HG02885 (cell line): ENCODE results near the gene HOXB4.
A peak's percentile ranks its signal among the peaks of the same experiment; 100 is the strongest.

Source experiments
- ATAC-seq: cut with Tn5 transposase; IDR thresholded peaks from one replicate; pipeline ENCODE4 v1.9.1; 2021; ENCODE audit warnings: mild to moderate bottlenecking; ENCODE audit not compliant: unreplicated experiment, poor library complexity

Gene HOXB4

DNA sequence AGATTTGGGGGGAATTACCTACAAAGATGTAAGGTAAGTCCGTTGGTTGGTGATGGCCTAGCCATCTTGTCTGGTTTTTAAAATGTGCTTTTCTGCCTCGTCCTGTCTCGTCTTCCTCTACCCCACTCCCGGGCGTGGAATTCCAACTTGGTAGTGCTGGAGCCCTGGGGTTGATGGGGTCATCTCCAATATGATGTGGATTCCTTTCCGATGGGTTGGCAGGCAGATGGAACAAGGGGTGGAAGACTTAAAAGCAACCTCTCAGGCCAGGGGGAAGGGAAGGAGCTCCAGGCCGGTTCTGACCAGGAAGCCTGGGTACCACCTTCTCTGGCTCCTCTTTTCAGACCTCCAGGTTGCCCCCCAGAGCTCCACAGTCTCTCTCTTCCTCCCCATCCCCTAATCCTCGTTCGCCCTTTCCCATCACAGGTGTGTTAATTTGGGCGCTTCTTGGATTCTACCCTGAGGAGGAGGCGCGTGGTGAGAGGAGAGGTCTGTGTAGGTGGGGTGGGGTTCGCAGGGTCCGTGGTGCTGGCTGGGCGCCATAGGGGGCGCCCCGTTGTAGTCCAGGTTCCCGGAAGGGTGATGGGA lies 28.1 kb downstream of the HOXB4 start:
- no peak for ATAC-seq

DNA sequence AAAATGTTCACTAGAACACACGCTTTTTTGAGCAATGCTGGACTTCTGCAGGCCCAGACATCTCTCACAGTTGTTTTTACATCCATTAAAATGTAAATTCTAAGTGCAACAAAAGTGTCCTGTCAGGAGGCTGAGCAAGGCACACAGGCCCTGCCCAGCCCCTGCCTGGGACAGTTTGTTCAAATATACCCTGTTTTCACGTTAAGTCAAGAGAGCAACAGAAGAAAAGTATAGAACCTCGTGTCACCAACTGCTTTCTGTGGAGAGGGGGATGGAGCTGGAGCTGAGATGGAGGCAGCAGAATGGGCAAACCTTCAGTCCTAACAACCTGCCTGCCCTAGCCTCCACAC lies 28.9 kb downstream of the HOXB4 start:
- ATAC-seq, result no peak

DNA sequence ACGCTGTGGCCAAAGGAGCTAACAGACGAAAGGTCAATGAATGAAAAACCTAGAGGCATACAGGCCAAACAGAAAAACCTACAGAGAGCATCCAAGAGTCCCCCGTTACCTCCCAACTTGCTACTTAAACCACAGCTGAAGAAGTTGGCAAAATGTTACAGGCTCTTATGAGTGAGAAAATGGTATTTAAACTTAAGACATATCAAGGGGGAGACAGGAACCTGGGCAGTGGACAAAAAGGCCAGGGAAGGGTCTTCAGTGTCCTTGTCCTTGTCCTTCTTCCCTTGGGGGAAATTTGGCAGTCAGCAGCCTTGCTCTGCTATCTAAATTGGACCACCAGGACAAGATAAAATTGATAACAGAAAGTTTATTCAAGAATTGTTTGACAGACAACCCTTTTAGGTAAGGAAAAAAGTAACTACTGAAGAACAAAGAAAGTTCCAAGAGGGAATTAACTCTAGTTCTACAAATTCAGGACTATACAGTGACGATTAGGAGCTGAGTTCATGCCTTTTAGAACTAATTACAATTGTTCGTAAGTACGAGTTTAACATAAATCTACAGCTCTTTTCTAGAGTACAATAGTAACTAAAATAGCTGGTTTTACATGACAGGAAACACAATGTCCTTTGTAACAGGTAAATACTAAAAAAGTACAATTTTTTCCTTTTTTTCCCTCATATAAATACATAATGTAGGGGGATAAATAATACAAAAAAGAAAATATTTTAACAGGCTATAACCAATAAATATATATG lies 29.4 kb downstream of the HOXB4 start:
- ATAC-seq, result no peak

DNA sequence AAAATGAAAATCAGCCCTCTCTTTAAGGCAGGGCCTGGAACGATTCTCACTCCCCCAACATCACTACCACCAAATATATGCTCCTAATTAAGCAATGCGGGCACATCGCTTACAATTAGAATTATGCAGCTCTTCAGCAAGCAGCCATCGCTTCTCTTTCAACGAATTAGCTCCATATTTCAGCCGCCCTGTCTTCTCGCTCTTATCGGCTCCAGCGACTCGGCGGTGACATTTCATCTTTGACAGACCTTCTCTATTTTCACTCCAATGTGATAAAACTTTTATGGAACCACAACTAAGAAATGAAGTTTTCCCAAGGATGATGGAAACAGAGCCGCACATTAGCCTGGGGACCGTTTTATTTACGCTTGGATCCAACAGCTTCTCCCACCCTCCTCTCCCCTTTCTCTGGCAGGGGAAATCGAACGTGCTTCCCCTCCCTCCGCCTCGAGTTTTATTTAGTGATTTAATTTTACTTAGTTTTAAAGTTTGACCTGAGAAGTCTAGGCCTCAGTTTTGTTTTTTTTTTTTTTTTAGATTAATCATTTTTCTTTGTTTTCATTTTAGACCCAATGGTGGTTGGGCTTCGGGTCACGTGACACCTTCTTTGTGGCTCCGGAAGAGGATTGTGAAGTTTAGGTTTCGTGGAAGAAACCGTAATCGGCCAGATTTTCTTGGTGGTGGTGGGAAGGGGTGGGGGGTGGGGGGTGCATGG lies 30.2 kb downstream of the HOXB4 start:
- ATAC-seq, result no peak

DNA sequence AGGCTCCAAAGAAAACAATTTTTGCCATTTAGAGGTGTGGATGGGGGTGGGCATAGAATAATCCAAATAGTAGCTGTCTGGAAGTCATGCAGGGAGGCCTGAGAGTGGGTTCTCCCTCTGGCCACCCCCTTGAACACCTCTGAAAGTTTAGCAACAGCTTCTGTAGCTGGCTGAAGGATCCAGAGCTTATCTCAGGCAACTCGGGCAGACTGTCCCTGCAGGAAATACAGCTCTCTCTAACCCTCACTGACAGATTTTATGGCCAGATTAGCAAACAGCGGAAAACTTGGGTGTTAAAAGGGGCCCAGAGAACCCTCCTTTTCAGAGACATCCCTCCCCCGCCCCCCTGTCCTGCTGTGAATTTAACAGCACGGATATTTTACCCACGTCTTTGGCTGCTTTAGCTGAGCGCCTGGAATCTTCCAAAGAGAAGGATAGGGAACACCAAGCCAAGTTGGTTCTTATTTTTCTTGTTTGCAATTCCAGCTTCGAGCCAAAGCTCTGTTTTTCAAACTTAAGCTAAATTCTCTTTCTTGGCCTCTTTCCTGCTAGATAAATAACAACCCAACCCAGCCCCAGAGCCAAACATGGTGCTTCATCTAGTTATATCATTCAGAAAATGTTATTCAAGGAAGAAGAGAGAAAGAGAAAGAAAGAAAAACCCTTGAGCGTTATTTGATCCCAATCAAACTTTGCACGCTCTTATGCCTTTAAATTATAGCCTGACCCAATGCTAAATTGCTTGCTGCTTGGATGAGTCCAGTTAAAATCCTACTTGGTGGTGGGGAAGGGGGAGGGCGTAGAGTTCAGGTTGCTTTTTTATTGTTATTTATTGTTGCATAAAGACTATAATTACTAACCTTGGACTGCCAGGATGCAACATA lies 31.0 kb downstream of the HOXB4 start:
- no peak for ATAC-seq

DNA sequence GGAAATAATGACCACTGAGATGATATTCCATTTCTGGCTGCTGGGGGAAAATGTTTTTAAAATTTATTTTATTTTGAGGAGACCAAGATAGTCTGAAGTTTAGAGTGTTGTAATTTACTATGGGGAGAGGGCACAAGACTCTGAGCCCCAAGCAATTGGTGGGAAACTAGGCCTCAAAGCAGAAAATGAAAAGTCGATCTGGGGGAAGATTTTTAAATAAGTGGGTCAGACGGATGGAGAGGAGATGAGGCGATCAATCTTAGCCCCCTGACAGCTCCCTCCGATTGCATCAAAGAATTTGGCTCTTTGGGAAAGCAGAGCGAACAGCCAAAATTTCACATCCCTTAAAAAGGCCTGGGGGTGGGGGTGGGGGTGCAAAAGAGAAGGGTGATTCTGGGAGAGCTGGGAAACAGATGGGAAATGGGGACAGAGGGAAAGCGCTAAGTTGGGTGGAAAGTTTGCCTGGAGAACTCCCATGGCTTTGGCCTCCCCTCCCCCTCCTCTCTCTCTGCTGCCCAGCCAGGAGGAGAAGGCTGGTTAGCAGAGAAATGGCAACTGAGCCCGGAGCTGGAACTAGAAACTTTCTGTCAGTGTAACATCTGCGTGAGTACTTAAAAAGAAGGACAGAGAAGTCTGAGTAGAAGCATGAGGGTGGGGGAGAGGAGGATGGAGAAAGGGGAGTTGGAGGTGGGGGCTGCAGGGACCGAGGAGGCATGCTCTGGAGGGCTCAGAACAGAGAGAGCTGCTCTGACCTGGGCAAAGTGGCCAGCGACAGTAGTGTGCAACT lies 31.8 kb downstream of the HOXB4 start:
- no peak for ATAC-seq

DNA sequence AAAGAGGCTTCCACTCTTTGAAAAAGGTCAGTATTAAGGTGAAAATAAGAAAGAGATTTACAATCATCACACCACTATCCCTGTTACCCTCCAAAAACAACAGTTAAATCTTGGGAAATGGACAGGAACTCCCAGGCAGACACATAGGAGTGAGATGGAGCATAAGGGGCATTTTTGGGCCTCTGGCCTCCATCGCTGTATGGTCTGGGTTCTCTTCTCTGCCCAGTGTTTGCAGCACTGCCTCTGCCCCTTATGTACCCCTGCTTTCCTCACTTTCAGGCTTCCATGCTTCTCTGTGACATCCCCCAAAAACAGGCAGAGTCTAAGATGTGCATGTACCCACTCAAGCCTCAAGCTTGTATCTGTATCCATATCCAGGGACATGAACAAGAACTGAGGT lies 32.6 kb downstream of the HOXB4 start:
- no peak for ATAC-seq

DNA sequence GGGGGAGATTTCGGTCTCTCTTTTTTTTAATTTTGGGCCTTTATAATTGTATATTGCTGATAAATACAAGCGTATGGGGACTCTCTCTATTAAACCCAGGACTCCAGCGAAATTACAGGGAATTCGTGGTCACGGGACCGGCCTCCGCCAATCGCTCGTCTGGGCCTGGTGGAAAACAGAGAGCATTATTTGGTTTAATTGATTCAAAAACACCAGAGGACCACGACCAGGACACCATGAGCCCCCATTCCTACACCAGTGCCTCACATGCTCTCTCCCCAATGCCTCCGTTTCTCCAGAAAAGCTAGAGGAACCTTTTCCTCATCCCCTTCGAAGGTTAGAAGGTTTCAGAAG lies 33.2 kb downstream of the HOXB4 start, which contains the start of gene HOXB2:
TSS of gene HOXB2 (minus strand) at position 88 of the 354 bp plus-strand sequence. CDS start 198 bp downstream, outside the sequence.
- ATAC-seq, result no peak

DNA sequence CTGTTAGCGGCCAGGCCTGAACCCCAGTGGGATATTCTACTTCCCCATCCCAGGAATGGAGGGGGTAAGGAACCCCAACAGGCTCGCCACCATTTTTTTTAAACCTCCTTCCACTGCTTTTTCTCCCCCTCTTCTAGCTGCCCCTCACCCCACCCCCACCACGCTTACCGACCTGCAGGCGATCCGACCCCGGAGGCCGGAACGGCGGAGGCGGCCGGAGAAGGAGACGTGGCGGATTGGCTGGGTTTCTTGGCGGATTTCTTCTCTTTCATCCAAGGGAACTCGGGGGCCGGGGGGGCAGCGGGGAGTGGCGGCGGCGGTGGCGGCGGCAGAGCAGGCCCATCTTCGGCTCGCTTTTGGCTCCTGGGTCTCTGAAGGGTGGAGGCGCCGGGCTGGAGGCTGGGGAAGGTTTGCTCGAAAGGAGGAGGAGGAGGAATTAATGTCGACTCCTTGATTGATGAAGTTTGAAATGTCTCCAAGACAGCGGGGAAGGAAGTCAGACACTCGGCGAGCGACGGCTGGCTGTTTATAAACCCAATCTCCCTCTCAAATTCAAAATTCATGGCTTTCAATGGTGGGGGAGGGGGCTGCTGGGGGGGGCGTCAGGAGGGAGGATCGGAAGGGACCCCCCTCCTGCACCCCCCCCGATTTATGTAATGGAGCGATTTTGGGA lies 33.7 kb downstream of the HOXB4 start:
- no peak for ATAC-seq

DNA sequence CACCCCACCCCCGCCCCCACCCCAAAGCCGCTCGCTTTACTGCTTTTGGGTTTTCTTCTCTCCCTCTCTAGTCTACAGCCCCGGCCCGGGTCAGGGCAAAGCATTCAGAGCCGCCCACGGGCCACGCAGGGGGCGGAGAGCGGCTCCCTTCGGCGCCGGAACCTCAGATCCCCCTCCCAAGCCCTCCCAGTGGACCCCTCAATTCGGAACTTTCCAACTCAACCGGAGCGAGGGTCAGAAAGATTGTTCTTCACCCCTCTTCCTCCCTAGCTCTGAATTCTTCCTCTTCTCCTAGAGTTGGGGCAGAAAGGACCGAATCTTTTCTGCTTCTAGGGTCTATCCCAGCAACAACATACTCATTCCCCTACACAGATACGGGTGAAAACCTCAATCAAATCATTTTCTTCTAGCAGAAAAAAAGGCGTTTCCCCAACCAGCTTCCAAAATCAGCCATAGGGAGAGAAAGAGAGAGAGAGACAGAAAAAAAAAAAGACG lies 34.2 kb downstream of the HOXB4 start:
- peak; percentile 13 for ATAC-seq

DNA sequence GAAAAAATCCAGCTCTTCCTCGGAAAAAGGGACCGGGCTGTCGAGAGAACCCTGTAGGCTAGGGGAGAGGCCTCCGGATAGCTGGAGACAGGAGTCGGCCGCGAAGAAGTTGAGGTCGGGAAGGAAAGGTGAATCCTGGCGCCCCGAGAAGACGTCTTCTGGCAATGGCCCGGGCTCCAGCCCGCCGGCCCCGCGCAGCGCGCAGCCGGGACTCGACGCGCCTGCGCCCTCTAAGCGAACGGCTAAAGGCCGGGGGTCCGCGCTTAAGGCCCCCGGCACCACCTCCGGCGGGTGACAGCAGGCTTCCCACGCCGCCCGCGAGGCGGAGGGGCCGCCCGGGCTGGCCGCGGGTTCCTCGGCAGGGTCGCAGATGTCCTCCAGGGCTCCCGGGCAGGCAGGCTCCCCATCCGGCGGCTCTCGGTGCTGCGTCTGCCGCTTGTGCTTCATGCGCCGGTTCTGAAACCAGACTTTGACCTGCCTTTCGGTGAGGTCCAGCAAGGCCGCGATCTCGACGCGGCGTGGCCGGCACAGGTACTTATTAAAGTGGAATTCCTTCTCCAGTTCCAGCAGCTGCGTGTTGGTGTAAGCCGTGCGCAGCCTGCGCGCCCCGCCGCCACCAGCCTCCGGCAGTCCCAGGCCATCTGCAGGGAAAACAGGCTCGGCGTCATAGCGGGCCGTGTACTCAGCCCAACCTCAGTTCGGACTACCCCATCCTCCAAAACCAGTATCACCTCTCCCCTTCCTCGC lies 34.9 kb downstream of the HOXB4 start:
- ATAC-seq, result peak; percentile 39

DNA sequence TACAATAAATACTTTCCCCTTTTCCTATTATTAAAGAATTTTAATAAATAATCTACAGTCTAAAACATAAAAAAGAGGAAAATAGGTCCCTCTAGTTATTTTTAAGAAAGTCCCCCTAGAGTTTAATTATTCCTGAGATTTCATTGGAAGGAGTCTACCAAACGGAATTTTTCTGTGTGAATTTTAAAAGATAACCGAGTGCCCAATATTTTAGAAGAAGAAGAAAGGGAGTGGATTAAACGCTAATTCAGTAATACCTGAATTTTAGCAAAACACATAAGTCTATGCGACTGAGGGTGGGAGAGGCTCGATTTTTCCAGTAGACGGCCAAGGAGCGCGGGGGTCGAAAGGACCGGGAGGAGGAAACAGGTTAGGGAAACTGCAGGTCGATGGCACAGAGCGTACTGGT lies 35.4 kb downstream of the HOXB4 start:
- no peak for ATAC-seq

DNA sequence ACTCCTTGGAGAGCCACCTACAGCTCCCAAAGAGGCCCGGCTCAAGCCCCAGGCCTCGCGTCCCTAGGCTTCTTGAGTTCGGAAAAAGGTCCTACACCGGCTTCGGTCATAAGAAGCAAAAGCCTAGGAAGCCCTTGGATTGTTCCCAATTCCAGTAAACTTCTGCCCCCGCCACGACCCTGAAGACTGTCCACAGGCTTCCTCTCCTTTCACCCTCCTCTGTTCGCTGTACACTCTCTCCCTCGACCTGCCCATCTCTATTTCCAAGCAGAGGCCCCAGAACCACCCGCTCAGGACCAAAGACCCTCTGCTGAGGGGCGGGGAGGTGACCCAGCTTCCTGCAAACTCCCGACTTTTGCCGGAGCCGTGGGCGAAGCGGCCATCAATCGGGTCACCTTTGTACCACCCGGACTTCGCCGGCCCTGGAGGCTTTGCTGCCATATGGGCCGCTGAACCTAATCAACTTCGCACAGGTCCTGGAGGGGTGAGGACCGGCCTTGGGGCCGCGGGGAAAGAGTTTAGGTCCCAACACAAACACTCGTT lies 36.0 kb downstream of the HOXB4 start:
- no peak for ATAC-seq

DNA sequence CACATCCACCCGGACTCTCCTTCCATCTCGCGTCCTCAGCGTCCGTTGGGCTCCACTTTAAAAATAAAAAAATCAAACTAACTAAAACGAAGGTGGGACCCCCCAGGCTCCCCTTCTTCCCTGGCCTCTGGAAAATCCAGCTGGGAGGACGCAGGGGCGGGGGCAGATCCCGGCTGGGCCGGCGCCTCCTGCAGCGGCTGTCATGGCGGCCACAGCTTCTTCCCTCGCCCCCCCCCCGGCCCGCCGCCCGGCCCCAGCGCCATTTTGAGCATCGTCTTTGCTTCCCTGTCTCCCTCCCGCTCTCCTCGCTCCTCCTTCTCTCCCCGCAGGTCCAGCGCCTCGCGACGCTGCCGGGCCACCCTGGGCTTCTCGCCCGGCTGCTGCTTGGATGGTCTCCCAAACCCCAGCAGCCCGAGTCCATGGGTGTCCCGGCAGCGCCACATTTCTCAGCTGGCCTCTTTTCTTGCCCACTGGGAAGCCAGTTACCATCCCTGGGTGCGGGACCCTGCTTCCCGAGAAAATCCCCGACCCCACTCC lies 36.5 kb downstream of the HOXB4 start:
- no peak for ATAC-seq

DNA sequence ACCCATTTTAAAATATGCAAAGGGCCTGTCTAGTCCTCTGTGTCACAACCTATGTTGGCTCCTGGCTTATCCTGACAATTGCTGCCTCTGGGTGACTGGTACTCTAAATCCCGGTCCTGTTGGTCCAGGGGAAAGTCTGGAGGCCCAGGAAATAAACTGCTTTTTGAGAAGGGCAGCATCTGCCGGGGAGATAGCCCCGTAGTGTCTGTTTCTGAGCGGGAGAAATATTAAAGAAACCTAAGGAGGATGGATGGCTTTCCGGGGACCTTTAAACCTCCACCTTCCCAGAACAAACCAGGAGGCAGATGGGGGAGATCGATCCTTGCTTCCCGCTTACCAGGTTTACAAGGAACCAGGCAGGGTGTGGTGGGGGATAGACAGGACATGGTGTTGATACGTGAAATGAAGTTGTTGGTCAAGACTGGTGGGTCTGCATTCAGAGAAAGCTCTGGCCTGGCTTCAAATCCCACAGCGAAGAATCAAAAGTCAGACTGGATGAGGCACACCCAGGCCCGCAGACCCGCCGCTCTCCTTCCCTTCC lies 37.0 kb downstream of the HOXB4 start:
- no peak for ATAC-seq

DNA sequence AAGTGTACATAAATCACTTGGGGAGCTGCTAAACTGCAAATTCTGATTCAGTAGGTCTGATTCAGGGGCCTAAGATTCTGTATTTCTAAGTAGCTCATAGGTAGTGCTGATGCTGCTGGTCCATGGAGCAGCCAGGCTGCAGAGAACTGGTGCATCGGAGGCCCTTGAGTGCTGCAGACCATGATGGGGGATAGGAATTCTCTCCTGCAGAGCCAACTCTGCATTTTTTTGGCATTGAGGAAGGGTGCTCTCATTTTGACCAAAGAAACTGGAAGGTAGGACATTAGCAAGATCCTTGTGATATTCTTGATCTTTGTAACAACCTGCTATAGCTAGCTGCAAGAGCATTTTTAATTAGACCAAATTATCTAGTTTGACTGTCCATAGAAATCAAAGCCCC lies 37.9 kb downstream of the HOXB4 start:
- no peak for ATAC-seq

DNA sequence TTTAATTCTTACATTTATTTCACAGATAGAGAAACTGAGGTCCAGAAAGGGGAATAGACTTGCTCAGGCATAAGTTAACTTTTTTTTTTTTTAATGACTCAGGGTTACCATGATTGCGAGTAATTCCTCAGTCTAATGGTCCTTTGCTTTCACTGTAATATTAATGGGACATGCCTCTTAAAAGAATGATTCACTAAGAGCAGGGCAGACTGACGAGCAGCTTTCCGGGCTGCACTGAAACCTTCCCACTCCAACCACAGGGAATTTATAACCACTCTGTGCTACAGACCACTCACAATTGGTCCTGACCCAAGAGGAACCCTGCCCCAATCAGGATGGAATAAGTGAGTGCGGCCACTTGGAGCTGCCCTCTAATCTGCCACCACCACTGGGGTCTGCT lies 39.0 kb downstream of the HOXB4 start:
- no peak for ATAC-seq

DNA sequence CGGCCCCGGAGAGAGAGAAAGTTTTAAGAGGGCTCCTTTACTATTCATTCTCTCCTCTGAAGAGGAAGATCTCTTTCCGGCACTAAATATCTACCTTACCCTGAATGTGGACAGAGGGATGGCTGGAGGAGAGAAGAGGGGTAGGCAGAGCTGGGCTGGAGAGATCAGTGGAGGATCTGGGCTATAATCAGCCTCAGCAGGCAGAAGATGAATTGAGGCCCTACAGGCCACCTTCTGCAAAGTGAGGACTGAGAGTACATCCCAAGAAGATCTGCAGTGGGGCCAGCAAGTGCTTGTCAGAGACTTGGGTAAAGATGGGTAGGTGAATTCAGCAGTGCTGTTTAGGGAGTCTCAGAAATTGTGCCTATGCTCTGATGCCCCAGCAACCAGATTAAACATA lies 40.8 kb downstream of the HOXB4 start:
- ATAC-seq, result no peak
